RWPE1 (cell line): ENCODE results near the gene CENPA.

Experiments
- CTCF ChIA-PET: fragments of 350-600 bp; sonication (Branson Sonifier 250); formaldehyde crosslinking; extraction: SDS; loops from one replicate; lab custom pipeline; 2021; lab: Yijun Ruan, JAX
- POLR2A ChIA-PET: fragments of 400-600 bp; formaldehyde crosslinking; extraction: SDS; loops from one replicate; lab custom pipeline; 2020; ENCODE audit warnings: antibody characterized with exemption; ENCODE audit not compliant: low non-redundant PET; lab: Yijun Ruan, JAX
- DNase-seq: peaks from one replicate; pipeline ENCODE4 v3.0.0; 2012; ENCODE audit warnings: low spot score
- H3K27ac ChIP-seq: fragments of 450-650 bp; 2 replicates; pipeline ENCODE4 v1.5.1; 2017
- TF ChIP-seq, protein P1 (sequence below): fragments of 450-650 bp; conservative IDR thresholded peaks from 2 replicates; pipeline ENCODE4 v1.5.1; 2017; ENCODE audit warnings: low read depth, mild to moderate bottlenecking

Gene CENPA

DNA sequence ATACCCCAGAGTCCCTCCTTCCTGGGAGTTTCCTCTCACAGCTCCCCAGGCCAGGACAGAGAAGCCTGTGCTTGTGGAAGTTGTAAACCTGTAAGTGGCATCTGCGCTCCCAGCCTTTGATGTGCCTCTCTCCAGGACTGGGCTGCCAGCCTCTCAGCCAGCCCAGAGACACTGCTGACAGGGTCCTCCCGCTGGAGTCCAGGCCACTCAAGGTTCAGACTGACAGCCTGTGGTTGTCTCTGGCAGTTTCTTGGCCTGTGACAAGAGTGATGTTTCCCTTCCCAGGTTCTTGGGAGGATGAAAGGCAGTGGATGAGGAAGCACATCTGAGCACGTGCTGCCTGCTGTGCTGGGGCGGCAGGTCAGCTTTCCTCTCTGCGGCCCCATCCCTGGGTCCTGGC, 18.7 kb upstream of the CENPA start:
- TF ChIP-seq, protein P1, sequence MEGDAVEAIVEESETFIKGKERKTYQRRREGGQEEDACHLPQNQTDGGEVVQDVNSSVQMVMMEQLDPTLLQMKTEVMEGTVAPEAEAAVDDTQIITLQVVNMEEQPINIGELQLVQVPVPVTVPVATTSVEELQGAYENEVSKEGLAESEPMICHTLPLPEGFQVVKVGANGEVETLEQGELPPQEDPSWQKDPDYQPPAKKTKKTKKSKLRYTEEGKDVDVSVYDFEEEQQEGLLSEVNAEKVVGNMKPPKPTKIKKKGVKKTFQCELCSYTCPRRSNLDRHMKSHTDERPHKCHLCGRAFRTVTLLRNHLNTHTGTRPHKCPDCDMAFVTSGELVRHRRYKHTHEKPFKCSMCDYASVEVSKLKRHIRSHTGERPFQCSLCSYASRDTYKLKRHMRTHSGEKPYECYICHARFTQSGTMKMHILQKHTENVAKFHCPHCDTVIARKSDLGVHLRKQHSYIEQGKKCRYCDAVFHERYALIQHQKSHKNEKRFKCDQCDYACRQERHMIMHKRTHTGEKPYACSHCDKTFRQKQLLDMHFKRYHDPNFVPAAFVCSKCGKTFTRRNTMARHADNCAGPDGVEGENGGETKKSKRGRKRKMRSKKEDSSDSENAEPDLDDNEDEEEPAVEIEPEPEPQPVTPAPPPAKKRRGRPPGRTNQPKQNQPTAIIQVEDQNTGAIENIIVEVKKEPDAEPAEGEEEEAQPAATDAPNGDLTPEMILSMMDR: no peak
- ChIA-PET POLR2A (no interaction called here), CTCF (interaction anchor here (0.5 kb wide), 1 partner anchor 469 kb away, joined by 4 read pairs; no protein-coding TSS in a partner anchor)
- DNase-seq: no peak
- peak overlapping the region; percentile 97 for H3K27ac ChIP-seq

DNA sequence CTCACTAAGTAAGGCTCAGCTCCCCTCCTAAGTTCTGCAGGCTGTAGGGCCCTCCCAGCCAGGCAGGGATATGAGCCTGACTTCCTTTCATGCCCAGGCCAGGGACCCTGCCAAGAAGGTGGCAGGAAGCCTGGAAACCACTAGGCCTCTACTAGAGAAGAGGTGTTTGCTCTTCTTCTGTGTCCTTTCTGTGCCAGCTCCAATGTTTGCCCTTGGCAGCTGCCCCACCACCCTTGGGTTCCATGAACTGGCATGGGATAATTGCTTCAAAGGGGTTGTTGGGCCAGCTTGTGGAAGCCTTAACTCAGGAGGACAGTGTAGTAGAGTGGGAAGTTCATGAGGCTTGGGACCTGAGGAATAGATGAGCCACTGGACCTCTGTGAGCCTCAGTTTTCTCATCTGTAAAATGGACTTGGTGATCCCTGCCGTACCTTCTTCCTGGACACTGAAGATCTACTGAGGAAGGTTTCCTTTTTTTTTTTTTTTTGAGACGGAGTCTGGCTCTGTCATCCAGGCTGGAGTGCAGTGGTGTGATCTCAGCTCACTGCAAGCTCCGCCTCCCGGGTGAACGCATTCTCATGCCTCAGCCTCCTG, 17.9 kb upstream of the CENPA start:
- no peak for DNase-seq
- ChIA-PET CTCF (interaction anchor here (0.8 kb wide), 1 partner anchor 19 kb away, joined by 4 read pairs; no protein-coding TSS in a partner anchor), POLR2A (no interaction called here)
- peak overlapping the region; percentile 97 for H3K27ac ChIP-seq
- TF ChIP-seq, protein P1: no peak

DNA sequence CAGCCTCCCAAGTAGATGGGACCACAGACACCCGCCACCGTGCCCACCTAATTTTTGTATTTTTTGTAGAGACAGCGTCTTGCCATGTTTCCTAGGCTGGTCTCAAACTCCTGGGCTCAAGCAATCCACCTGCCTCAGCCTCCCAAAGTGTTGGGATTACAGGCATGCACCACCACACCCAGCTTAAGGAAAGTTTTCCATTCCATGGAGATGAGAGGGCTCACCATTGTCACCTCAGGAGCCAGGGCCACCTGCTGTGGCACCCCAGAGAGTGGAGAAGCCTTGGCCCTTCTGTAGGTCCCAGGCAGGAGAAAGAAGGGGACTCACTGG, 17.1 kb upstream of the CENPA start:
- POLR2A ChIA-PET: interaction anchor here (1.1 kb wide), 1 partner anchor 12 kb away, joined by 3 read pairs; no protein-coding TSS in a partner anchor
- CTCF ChIA-PET: interaction anchor here (0.8 kb wide), 1 partner anchor 73 kb away, joined by 10 read pairs; no protein-coding TSS in a partner anchor
- DNase-seq: no peak
- TF ChIP-seq, protein P1: no peak
- peak overlapping the region; percentile 97 for H3K27ac ChIP-seq

DNA sequence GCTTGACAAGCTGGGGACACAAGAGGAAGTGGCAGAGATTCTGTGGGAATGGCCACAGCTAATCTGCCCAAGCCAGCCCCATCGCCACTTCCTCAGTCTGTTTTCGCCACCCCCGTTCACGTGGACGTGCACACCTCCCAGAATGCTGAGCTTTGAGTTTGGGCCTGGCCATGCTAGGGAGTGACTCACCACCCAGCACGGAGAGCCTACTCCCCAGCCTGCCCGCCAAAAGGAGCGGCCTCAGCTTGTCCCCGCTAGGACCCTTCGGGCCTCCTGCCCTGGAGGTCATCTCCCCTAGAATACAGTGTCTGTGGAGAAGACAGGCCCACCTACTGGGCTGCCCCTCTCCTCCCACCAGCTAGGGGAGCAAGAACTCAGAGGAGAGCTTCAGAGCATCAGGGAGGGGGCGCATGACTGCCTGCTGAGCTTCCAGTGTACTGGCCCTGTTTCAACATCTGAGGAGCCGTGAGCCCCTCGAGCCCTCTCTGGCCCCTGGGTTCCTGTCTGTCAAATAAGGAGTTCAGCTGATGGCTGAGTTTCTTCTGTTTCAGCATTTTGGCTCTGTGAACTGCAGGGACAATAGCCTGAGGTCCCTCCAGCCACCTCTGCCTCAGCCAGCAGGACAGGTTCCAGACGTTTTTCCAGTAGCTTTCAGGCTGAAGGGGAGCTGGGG, 16.6 kb upstream of the CENPA start:
- peak overlapping the region; percentile 97 for H3K27ac ChIP-seq
- ChIA-PET CTCF (interaction anchor here (0.8 kb wide), 1 partner anchor 73 kb away, joined by 10 read pairs; no protein-coding TSS in a partner anchor), POLR2A (interaction anchor here (1.1 kb wide), 1 partner anchor 12 kb away, joined by 3 read pairs; no protein-coding TSS in a partner anchor)
- TF ChIP-seq, protein P1: no peak
- DNase-seq: peak; percentile 74

DNA sequence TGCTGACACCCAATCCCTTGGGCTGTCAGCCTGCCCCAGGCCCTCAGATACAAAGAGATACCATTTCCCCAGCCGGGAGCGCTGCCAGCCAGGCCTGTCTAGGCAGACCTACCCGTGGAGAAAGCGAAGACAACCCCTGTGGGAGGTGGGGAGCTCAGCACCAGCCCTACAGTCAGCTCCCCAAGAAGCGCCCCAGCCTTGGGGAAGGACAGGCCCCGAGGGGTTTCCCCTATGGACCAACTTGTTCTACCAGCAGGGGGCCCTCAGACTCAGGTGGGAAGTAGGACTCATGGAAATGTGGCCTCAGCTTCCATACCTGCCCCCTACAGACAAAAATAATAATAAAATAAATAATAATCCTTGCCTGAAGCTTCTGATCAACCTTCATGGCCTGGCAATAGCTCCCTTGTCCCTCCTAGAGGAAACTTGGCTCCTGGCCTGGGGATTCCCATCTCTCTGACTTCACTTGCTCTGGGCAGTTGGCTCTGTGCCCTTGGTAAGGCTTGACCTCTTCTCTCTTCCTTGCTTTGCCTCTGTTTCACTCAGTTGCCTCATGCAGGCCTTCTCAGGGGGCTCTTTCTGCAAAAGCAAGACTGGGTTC, 14.8 kb upstream of the CENPA start:
- DNase-seq: peak; percentile 75
- ChIA-PET POLR2A (interaction anchor here (0.6 kb wide), 1 partner anchor 9 kb away, joined by 3 read pairs; no protein-coding TSS in a partner anchor), CTCF (interaction anchor here (1.1 to 1.2 kb wide), 4 partner anchors 8 to 193 kb away, joined by 3 to 5 read pairs (median 4); no protein-coding TSS in a partner anchor)
- H3K27ac ChIP-seq: peak overlapping the region; percentile 97
- TF ChIP-seq, protein P1: no peak
